Ureter (tissue), 1 donor: Measurements from ENCODE around the gene C2orf78. TPM values are rescaled to one million over a fixed set of nuclear protein-coding genes. Genes with fewer than 3 reads are reported as not detected.
"Not testable (repeated sequence)": the region's sequence is repeated elsewhere in the genome, so short reads cannot be mapped to it uniquely, and the experiment has no call there.

Experiments
- DNase-seq: peaks from one replicate; pipeline ENCODE4 v3.0.0-alpha.2; 2020; ENCODE audit warnings: low spot score
- total RNA-seq: library from RNA; stranded (reverse); gene quantifications from one replicate; pipeline ENCODE4 v1.2.4, GENCODE V29; 2023
- donor health status: DM: yes; HTN: yes; CAD: no.

Gene C2orf78, protein sequence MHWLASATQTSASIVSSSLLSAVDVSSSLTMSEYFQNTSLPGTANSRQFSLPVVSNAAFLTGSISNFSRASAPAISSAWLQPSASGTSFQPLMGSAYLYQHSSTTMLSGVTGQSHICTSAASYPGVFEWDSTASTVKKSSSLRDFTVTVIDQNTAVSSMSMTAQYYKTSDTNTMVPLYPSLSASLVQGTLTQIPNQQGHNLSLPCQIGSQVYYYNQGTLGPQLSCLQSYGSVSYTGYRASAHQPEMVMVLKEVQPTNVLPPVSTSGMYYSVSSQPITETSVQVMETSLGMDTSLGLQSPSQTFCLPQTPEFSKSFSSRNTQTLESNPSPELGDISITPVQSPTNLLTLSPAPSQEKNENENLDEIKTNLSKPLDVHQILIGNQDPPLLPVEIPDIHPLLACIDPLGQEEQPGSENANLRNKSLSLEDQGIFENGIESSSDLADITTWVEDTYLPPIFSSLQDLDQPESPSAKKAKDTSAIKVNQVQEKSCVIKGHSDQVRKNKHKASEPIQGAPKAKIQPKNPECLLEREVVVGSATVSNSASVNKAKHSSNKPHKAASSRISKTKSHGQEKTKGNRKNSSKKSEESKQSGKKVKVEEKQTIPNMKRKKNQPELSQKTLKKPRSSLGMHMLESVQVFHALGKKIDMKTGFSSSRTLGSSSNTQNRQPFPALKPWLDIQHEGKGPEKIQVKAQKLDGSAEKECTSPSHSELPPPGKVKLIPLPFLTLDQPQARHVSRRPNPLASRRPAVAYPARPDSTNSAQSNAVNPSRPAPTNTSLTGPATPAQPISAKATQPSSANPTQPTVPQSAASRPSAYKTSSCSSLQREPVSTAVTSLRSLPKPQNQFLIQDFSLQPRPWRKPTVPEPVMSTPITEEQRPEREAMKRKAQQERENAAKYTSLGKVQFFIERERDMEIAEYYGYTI
- total RNA-seq, result not detected

GRCh38 chr2:73783883-73784282 is at the start of gene C2orf78:
TSS of gene C2orf78 (plus strand) at chr2:73784183. CDS start at chr2:73784310, 127 bp downstream.
- DNase-seq, result not testable (repeated sequence)

DNA sequence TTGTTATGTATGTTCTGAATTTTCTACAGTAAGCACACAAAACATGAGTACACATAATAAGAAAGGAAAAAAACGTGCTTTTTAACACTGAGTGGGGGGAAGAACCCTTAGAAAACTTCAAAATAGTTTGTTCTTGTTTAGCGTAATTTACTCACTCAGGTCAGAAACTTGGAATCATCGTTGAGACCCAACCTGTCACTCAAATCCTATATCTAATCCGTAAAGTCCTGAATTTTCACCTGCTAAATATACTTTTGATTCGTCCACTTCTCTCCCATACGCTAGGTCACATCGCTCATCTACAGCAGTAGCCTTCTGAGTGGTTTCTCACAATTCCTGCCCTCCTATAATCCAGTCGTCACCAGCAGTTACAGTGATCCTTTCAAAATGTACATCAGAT is 47.6 kb upstream of the C2orf78 start:
- DNase-seq, result no peak

GRCh38 chr2:73736855-73737779 is 46.9 kb upstream of the C2orf78 start, which contains the start of gene TPRKB:
TSS of gene TPRKB (minus strand) at chr2:73737345. CDS start at chr2:73734569, 2,776 bp downstream.
- DNase-seq, result peak; percentile 97

- no peak for DNase-seq
Measured at GRCh38 chr2:73739101-73739500, 44.9 kb upstream of the C2orf78 start.

DNA sequence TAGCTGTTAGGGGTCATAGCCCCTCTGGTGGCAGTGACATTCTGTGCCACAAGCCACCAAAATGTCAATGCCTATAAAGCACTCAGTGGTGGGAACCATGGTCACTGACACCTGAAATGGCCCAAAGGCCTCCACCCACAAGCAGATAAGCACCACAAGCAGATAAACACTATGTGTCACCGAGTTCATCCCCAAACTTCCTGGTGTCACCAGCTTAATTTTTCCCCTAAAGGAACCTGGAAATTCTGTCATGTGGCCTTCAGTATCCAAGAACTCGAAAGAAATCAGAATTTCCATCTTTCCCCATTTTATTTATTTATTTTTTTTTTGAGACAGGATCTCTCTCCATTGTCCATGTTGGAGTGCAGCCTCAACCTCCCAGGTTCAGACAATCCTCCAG is 43.2 kb upstream of the C2orf78 start:
- no peak for DNase-seq

GRCh38 chr2:73746015-73746876 is 37.7 kb upstream of the C2orf78 start:
- DNase-seq, result no peak

DNA sequence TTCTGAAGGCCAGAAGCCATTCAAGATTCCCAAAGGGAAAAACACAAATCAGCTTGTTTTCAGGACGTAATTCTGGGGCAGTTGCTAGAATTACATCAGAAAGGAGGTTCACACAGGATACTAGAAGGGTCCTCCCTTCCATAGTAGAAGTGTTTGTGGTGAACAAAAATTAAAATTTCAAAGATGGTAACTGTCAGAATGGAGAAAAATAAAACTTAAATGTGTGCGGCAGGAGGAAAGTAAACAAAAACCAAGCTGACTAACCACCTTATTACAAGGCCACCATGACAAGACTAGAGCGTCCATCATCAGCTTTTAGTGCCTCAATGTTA is 37.1 kb upstream of the C2orf78 start:
- DNase-seq, result no peak

DNA sequence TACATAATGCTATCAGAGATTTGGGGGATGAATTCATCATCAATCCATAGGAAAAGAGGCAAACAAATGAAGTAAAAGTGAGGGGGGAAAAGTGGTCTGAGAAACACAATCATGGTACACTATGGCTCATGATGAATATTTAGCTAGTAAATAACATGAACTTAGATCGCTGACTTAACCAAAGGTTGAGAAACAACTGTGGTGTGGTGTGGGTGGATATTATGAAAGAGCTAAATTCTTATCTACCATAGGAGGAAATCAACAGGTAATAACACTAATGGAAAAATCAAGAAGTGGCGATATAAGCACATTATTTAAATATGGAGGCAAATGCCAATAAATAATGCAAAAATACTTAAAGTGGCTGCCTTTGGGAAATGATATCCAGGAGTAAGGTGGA is 34.7 kb upstream of the C2orf78 start:
- no peak for DNase-seq

- not testable (repeated sequence) for DNase-seq
Measured at GRCh38 chr2:73754332-73754731, 29.7 kb upstream of the C2orf78 start.

GRCh38 chr2:73759285-73759764 is 24.7 kb upstream of the C2orf78 start:
- no peak for DNase-seq

DNA sequence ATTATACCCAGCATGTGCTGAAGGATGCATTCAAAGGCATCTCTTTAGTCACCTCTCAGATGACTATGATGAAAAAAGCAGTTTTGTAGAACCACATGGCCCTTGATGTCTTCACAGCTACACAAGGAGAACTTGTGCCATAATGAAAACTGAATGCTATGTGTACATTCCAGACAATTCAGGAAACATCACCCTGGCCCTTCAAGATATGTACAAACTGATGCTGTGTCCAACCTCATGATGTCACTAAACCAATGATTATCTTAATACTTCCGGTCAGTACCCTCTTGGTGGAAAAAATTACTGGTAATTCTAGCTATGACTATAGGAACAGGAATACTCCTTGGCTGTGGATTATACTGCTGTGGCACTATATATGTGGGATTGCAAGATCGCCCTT is 24.1 kb upstream of the C2orf78 start:
- DNase-seq, result no peak

- DNase-seq, result no peak
Measured at GRCh38 chr2:73762571-73762970, 21.4 kb upstream of the C2orf78 start.

- DNase-seq, result no peak
Measured at GRCh38 chr2:73764945-73765344, 19.0 kb upstream of the C2orf78 start.

GRCh38 chr2:73766349-73766748 is 17.6 kb upstream of the C2orf78 start:
- DNase-seq, result no peak

- DNase-seq, result no peak
Measured at GRCh38 chr2:73766994-73767393, 17.0 kb upstream of the C2orf78 start.

- DNase-seq, result no peak
Measured at GRCh38 chr2:73770725-73771124, 13.3 kb upstream of the C2orf78 start.

GRCh38 chr2:73772819-73773218 is 11.2 kb upstream of the C2orf78 start:
- DNase-seq, result no peak

GRCh38 chr2:73776381-73776780 is 7.6 kb upstream of the C2orf78 start:
- no peak for DNase-seq

GRCh38 chr2:73776869-73777519 is 7.0 kb upstream of the C2orf78 start:
- no peak for DNase-seq
